SKM-1 (cell line): ENCODE data around the gene PRR33.
"Not testable (repeated sequence)": the region's sequence is repeated elsewhere in the genome, so short reads cannot be mapped to it uniquely, and the experiment has no call there.

Source experiments
- DNase-seq: peaks from one replicate; lab custom pipeline; 2025; ENCODE audit not compliant: unreplicated experiment; lab: John Stamatoyannopoulos, UW

The PRR33 gene

DNA sequence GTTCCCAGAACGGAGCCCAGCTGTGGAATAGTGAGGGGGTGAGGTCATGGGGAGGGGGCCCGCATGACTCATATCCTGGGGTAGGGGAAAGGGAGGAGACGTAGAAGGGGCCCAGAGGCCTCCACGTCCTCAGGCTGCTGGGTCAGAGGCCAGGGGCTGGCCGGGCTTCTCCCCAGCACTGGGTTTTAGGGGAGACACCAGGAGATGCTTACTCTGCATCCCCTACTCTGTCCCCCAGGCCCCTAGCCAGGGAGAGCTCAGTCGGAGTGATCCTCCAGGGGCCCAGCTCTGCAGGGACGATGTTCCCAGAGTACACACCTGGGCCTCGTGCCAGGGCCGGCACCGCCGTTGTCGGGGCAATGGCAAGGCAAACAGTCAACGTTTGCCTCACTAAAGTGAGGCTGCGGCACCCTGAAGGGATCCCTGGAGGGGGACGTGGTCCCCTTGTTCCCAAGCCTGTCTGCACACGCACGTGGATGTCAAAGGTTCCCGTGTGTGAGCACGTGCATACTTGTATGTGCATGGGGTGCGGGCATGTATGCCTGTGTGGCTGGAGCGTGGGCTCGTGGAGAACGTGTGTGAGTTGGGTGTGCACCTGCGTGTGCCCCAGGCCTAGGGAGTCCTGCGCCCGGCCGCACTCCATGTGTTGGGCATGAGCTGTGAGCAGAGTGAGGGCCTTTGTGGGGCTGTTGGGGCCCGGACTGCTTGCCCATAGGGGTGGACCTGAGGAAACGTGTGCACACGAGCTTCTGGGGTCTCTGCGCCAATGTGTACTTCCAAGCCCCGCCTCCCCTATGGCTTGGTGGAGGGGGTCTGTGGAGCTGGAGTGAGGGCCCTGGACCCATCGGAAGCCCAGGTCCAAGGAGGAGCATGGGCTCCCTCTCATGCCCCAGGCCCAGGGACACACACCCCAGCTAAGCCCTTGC, 14.2 kb downstream of the PRR33 start:
- DNase-seq = no peak

DNA sequence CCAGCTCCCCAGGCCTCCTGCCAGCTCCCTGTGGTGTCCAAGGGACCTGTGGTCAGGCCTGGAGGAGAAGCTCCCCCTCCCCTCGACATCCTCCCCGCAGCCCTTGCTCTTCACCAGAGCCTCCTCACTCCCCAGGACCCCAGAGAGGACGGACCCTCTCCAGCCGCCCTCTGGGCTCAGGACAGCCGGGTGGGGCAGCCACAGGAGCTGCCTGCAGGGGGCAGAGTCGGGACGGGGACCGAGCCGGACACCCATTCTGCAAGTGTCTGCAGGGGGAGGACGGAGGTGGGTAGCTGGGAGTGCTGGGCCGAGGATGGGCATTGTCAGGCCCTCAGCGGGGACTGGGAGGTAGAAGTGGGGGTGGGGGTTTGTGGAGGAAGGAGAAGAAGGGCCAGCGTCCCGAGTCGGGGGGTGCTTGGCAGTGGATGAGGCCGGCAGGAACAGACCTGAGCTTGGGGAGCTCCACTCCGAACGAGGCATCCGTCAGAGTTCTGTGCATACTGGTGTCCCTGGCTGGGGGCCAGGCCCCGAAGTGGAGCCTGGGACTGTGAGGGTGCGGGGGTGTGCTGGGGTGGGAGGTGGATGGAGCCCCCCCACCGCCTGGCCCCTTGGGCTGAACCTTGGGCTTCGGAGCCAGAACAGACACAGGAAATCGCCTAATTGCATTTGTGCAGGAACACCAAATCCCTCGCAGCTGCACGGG, 15.2 kb downstream of the PRR33 start:
- no peak for DNase-seq

DNA sequence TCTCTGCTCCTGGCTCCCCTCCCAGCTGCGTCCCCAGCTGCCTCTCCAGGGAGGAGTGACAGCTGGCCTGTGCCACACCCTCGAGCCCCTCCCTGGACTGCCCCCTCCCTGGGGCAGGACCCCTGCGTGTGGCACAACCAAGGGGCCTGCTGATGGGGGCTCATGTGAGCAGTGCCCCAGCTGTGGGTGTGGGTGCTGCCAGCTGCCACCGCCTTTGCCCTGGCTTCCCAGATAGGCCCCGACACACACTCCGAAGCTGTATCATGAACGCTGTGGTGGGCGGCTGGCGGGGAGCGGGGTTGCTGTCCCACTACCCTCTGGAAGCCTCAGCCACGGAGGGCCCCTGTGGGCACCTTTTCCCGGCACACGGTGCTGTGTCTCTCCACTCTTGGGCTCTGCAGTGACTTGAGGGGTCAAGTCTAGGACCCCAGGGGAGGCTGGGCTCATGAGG, 15.8 kb downstream of the PRR33 start:
- DNase-seq = not testable (repeated sequence)

DNA sequence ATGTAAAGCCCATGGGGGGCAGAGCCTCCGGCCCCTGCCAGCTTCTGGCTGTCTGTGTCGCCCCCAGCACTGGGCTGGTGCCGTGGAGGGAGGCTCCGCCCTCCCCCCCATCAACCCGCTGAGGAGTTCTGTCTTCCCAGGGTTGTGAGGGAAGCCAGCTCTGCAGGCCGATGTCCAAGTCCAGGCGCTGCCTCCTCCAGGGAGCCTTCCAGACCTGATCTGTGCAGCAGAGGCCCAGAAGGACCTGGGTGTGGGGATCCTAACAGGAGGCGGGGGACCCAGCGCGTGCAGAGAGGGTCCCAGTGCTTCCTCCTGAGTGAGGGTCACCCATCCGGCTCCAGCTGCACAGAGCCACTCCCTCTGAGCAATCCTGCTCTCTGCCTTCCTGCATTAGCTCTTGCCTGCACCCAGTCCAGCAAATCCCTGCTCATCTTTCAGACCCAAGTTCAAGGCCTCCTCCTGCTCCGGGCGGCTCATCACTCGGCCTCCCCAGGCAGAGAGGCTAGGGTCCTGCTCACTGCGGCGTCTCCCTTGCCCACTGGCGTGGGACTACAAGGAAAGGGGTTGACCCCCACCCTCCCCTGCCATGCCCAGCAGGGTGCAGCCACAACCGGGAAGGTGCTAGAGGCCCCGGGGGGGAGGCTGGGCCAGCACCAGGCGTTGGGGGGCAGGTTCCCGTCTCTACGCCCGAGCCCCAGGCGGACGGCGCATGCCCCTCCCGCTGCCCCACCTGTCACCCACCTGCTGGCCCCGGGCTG, 16.4 kb downstream of the PRR33 start:
- no peak for DNase-seq

DNA sequence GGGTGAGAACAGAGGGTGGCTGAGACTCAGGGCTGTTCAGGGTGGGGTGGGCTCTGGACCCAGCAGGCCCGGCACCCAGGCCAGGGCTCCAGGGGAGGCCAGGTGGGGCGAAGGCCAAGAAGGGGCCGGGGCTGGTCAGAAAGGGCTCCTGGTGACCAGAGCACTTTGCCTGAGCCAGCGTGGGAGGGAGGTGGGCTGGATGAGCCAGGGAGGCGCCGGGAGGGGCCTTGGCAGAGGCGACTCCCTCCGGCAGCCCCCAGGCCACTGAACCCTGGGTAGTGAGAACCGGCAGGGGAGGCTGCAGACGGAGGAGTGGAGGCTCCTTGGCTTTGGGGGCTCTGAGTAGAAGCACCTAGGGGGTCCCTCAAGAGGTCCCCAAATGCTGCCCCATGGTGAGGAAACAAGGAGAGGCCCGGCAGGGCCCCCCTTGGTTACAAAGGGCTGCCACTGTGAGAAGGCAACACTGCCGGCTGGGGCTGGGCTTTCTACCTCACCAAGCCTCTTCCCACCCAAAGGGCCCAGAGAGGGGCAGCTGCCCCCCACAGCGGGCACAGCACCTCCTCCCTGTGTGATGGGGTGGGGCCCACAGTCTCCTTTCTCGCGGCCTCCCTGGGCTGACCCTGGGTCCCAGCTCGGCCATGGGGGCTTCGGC, 17.1 kb downstream of the PRR33 start:
- DNase-seq = not testable (repeated sequence)

DNA sequence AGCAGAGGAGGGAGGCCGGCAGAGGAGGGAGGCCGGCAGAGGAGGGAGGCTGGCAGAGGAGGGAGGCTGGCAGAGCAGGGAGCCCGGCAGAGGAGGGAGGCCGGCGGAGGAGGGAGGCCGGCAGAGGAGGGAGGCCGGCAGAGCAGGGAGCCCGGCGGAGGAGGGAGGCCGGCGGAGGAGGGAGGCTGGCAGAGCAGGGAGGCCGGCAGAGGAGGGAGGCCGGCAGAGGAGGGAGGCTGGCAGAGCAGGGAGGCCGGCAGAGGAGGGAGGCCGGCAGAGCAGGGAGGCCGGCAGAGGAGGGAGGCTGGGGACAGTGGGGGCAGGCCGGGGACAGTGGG, 17.9 kb downstream of the PRR33 start:
- DNase-seq = not testable (repeated sequence)

DNA sequence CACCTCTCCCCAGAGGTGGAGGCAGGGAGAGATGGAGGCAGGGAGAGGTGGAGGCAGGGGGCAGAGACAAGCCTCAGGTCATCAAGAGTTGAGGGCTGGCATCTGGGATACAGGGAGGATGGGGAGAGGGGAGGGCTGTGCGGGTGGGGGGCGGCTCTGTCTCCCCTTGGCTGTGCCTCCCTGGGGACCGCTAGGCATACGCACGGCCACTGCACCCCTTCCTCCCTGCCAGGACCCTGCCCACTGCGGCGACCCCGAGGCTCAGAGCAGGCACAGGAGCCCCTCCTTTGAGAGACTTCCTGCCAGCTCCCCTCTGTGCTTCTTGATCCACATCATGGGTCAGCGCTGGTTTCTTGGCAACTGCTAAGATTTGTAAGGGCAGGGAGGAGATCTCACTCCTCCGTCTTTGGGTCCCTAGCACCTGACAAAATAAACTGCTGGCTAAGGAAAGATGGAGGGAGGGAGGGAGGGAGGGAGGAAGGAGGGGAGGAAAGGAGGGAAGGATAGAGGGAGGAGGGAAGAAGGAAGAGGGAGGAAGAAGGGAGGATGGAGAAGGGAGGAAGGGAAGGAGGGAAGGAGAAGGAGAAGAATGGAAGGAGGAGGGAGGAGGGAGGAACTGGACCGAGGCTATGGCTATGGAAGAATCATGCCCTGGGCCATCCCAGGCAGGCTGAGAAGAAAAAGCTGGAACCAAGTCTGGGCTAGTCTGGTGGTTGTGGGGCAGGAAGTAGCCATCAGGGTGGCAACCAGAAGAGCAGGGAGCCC, 18.5 kb downstream of the PRR33 start:
- no peak for DNase-seq

DNA sequence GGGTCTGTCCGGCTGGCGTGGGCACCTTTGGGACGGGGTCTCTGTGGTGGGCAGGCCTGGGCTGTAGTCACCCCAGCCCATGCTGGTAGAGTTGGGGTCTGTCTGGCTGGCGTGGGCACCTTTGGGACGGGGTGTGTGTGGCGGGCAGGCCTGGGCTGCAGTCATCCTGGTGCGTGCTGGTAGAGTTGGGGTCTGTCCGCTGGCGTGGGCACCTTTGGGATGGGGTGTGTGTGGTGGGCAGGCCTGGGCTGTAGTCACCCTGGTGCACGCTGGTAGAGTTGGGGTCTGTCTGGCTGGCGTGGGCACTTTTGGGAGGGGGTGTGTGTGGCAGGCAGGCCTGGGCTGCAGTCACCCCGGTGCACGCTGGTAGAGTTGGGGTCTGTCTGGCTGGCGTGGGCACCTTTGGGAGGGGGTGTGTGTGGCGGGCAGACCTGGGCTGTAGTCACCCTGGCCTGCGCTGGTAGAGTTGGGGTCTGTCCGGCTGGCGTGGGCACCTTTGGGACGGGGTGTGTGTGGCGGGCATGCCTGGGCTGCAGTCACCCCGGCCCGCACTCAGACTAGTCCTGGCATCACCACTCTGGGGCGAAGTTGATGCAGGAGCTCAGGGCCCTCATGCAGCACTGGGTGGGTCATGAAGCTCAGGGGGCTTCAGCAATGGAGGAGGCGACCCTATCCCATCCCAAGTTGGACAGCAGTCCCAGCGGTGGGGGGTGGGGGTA, 19.3 kb downstream of the PRR33 start:
- no peak for DNase-seq

DNA sequence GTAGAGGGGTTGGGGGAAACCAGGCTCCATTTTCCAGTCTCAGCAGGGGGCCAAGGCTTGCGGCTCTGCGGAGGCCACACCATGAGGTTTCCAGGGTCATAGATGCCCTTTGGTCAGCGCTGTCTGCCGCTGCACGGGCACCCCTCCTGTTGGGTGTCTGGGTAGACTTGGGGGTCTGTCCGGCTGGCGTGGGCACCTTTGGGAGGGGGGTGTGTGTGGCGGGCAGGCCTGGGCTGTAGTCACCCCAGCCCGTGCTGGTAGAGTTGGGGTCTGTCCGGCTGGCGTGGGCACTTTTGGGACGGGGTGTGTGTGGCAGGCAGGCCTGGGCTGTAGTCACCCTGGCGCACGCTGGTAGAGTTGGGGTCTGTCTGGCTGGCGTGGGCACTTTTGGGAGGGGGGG, 20.2 kb downstream of the PRR33 start:
- no peak for DNase-seq

DNA sequence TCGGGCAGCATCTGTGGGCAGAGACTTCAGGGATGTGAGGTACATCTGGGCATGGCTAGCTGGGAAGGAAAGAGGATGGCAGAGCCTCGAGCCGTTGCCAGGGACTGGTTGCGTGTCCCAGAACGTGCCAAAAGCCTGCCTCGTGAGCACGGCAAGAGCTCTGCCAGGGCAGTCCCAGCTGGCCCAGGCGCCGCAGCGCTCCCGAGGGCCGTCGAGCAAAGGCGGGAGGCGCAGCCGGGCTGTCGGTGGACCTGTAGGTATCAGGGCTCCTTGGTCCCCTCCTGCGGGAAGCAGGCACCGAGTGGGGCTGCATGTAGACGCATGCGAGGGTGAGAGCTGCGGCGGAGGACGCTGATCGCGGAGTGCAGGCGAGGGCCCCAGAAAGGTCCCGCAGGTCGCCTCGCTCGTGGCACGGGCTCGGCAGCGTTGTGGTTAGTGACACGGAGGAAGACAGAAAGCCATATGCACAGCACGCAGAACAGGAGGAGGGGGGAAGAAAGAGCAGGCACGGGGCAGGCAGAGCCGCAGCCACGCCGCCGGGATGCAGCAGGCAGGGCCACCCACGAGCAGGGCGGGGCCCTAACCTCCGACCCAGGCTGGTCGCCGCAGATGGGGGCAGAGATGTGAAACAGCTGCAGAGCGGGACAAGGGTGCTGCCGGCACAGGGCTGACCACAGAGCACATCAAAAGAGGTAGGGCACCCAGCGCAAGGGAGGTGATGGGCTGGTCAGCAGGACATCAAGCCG, 20.8 kb downstream of the PRR33 start:
- DNase-seq = no peak

DNA sequence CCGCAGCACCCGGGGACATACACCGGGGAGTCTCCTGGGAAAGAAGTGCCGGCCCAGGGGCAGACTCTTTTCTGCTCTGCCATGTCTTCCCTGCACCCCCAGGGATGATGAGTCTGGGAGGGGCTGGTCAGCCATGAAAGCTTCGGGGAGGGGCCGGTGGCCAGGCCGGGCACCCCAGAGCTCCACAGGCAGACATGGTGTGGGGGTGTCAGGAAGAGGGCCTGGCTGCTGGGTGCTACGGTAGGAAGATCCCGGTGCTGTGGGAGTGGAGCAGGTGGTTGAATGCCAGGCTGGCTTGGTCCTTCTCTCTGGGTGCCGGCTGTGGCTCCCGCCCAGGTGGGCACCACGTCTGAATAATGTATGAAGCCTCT, 21.4 kb downstream of the PRR33 start:
- no peak for DNase-seq

DNA sequence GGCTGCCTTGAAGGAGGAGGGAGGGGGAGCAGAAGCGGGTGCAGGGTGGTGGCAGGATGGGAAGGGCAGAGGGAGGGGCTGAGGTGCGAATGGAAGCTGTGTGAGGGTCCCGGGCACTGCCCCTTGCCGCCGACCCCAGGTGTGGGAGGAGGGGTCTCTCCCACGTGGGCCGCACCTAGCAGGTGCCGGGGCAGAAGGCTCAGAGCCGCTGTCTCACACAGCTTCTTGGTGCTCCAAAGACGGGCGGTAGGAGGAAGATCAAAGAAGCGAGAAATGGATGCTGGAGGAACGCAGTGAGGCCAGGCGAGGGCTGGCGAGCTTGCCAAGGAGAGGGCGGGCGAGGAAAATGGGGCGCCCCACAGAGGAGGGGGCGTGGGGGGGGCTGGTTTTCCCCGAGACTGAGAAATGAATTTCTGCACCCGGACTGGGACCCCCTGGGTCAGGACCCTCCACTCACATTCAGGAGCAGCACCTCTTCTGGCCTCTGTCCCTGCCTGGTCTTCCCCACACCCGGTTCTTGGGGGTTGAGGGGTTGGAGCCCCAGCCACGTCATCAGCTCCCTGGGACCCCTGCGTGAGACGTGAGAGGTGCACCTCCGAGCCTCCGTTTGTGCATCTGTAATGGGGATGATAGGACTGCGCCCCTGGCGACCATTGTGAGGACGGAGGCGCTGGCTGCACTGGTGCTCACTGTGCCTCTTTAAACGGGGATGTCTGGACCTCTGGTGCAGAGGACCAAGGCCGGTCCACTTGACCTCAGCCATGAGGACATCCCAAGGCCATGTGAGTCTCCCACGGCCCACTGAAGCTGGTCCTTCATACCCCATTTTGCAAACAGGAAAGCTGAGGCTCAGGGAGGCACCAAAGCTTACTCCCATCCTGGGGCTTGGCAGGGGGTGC, 22.0 kb downstream of the PRR33 start:
- no peak for DNase-seq

DNA sequence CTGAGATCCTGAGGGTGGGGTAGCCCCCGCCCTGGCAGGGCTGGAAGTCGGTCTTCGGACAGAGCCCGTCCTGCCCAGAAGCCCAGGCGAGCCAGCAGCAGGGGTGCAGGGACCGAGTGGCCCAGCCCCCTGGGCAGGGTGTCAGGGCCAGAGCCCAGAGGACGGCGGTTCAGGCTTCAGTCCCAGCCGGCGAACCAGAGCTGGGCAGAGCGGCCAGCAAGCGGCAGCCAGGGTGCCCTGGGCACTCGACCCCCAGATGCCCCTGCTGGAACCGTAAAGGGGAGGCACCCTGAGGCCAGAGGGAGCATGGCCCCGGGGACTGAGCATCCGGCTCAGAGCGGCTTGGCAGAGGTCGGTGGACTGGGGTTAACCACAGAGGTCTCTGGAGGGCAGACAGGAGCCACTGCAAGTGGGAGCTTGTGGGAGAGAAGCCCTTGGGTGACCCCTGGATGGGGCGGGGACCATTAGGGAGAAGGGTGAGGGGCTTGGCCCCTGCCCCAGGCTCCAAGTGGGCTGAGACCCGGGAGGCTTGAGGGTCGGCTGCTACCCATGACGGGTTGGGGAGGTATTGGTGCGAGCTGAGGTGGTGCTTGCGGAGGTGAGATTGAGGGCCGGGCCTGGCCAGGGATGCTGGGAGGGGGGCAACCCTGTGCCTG, 22.9 kb downstream of the PRR33 start:
- DNase-seq = no peak

DNA sequence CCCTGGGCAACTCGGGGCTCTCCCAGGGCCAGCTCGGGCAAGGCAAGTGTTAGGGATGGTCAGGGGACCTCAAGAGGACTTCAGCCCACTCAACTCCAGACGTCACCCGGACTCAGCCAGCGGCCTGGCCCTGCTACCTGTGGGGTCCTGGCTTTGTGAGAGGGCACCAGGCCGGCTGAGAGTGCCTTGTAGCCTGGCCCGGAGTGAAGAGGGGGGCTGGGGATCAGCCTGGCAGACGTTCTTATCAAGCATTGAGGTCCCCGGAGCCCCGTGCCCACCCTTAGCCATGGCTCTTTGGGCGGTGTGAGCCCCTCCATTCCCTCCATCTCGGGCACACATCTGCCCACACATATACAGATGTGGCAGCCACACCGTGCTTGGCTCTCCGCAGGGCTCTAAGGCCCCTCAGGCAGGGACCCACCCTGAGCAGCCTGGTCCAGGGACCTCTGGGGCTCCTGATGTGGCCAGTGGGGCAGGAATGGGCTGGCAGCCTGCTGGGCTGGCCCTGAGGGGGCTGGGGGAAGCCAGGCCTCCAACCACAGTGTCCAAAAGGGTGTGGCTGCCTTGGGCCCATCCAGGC, 23.5 kb downstream of the PRR33 start:
- DNase-seq = no peak

DNA sequence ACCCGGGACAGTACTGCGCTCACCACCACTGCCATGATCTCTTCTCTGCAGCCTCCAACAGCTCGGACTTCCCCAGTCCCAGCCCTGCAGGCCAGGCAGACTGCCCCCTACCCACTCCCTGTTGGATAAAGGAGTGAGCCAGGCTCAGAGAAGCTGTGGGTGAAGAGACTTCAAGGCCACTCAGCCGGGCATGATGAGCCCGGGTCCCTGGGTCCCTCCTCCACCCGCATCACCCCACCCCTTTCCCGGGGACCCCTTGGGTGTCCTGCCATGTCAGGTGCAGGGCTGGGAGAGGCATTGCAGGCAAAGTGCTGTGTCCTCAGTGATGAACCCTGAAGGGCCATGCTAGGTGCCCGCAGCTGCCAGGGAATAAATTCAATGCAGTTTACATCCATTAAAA, 24.3 kb downstream of the PRR33 start:
- no peak for DNase-seq

DNA sequence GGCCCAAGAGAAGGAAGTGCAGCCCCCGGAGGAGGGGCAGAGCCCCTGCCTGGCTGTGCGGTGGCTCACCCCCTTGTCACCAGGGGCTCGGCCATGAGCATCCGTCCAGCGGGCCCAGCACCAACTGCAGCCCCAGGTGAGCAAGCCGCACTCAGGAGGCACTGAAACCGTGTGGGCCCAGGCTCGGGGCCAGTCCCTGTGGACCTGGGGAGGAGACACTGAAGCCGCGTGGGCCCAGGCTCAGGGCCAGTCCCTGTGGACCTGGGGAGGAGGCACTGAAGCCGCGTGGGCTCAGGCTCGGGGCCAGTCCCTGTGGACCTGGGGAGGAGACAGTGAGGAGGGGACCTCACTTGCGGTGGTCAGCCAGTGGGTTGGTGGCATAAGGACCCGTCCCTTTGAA, 24.9 kb downstream of the PRR33 start:
- no peak for DNase-seq

DNA sequence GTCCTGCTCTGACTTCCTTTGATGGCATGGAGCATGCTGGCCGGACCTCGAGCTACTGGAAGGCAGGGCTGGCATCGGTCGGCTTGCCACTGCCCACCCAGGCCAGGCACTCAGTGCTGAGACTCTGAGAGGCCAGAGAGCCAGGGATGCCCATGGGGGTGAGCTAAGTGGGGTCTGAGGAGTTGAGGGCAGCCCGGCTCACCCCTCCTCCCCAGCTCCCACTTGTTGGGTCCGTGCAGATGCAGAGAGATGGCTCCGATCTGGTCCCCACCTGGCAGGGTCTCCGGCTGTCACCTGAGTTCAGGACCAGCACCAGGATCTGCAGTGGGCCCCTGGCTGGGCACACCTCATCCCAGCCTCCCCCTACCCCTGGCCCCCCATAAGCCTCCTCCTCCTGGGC, 25.5 kb downstream of the PRR33 start:
- DNase-seq = no peak
